HEK293 (cell line): ENCODE results near the gene KRT8.

Source experiments
- AEBP2 ChIP-seq: fragments of 450-650 bp; formaldehyde crosslinking; IDR thresholded peaks from 2 replicates; pipeline ENCODE4 v1.5.1; 2016; ENCODE audit warnings: missing biosample characterization, missing genetic modification characterization, borderline replicate concordance
- ATF2 ChIP-seq: fragments of 450-650 bp; formaldehyde crosslinking; IDR thresholded peaks from 2 replicates; pipeline ENCODE4 v1.5.1; 2016; ENCODE audit warnings: missing biosample characterization, missing genetic modification characterization, low read depth
- CTCF ChIP-seq: fragments of 450-650 bp; formaldehyde crosslinking; IDR thresholded peaks from 2 replicates; pipeline ENCODE4 v1.5.1; 2016; ENCODE audit warnings: missing biosample characterization, missing genetic modification characterization
- HOXA7 ChIP-seq: sonication (generic); formaldehyde crosslinking; IDR thresholded peaks from 2 replicates; pipeline ENCODE4 v1.8.1; 2022; ENCODE audit warnings: missing genetic modification reagents, borderline replicate concordance
- PATZ1 ChIP-seq: fragments of 450-650 bp; formaldehyde crosslinking; IDR thresholded peaks from 2 replicates; pipeline ENCODE4 v1.5.1; 2016; ENCODE audit warnings: missing biosample characterization, missing genetic modification characterization
- PBX3 ChIP-seq: sonication (generic); formaldehyde crosslinking; IDR thresholded peaks from 2 replicates; pipeline ENCODE4 v1.8.1; 2022; ENCODE audit warnings: mild to moderate bottlenecking, moderate library complexity, missing genetic modification reagents
- ZBTB11 ChIP-seq: fragments of 450-650 bp; formaldehyde crosslinking; conservative IDR thresholded peaks from 2 replicates; pipeline ENCODE4 v1.5.1; 2016; ENCODE audit warnings: low read depth, missing biosample characterization, missing genetic modification characterization
- ZBTB17 ChIP-seq: fragments of 450-650 bp; formaldehyde crosslinking; IDR thresholded peaks from 2 replicates; pipeline ENCODE4 v1.5.1; 2016; ENCODE audit warnings: missing biosample characterization, missing genetic modification characterization
- ZBTB49 ChIP-seq: fragments of 450-650 bp; formaldehyde crosslinking; IDR thresholded peaks from 2 replicates; pipeline ENCODE4 v1.5.1; 2016; ENCODE audit warnings: missing biosample characterization, missing genetic modification characterization, low read depth
- ZEB2 ChIP-seq: fragments of 450-650 bp; formaldehyde crosslinking; IDR thresholded peaks from 2 replicates; pipeline ENCODE4 v1.5.1; 2016; ENCODE audit warnings: missing biosample characterization, missing genetic modification characterization
- ZNF16 ChIP-seq: fragments of 450-650 bp; formaldehyde crosslinking; IDR thresholded peaks from 2 replicates; pipeline ENCODE4 v1.5.1; 2016; ENCODE audit warnings: low read depth, missing biosample characterization, missing genetic modification characterization
- ZNF449 ChIP-seq: fragments of 450-650 bp; formaldehyde crosslinking; IDR thresholded peaks from 2 replicates; pipeline ENCODE4 v1.5.1; 2017; ENCODE audit warnings: missing biosample characterization, mild to moderate bottlenecking, missing genetic modification characterization, moderate library complexity

GRCh38 chr12:52892207-52892852, 12.5 kb downstream of the KRT8 start:
- TF ChIP-seq PBX3 (CRISPR knock-in tag) (no peak), PATZ1 (tag by site-specific recombination) (no peak), CTCF (no peak), ZBTB49 (tag by site-specific recombination) (no peak), ATF2 (tag by site-specific recombination) (no peak), ZNF449 (no peak), AEBP2 (tag by site-specific recombination) (no peak), ZBTB17 (tag by site-specific recombination) (no peak), HOXA7 (CRISPR knock-in tag) (no peak), ZEB2 (tag by site-specific recombination) (no peak), ZBTB11 (no peak), ZNF16 (no peak)
